Fibroblast of gingiva (primary cell): ENCODE results near the gene ARL6IP1.
"Not testable (repeated sequence)": the region's sequence is repeated elsewhere in the genome, so short reads cannot be mapped to it uniquely, and the experiment has no call there.

Source experiments
- DNase-seq: peaks from one replicate; pipeline ENCODE4 v3.0.0-alpha.2; 2011; ENCODE audit warnings: low read depth

Gene ARL6IP1

DNA sequence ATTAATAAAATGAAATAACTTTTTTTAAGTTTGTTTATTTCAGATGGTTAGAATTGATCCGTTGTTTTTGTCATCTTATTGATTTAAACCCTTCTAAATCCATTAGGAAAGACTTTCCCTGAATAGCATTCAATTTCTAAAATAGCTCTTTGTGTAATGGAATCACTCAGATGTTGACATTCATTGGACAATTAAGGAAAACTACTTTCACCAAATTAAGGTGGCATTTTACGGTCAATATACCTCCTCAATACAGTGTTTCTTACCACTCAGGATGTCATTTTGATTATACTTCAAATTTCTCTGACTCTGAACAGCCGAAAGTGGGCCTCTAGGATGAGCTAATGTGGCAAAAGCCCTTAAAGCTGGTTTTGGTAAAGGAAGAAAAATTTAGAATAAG, 1.8 kb downstream of the ARL6IP1 start:
- no peak for DNase-seq

DNA sequence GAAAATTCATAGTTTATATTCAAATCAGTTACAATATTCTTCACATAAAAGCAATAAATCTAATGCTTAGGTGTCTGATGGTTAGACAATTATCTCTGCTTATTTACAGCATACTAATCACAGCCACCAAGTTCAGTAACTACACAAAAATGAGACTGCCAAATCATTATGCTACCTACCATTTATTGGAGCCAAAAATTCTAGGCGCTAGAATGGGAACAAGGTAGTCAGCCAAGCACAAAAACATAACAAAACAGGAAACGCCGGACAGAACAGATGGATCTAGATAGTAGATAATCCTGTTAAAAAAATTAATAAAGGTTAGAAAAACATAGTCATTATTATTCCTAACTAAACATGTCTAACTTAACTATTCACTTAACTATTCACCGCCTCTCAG, 3.6 kb downstream of the ARL6IP1 start:
- no peak for DNase-seq

DNA sequence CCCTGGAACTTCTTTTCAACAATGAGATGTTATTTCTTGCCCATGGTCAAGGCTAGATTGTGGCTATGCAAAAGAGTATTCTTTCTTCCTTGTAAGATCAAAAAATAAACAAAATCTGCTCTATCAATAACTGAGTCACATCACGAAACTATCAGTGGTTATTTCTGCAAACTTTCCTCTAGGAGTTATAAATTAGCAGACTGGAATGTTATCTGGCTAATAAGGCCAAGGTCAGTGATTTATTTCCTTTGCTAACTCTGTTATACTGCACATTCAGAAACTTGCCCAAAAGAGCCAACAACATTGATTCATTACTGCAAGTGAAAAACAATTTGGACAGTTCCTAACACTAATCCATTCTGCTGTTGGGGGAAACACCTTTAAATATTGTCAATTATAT, 5.0 kb downstream of the ARL6IP1 start:
- DNase-seq: no peak

DNA sequence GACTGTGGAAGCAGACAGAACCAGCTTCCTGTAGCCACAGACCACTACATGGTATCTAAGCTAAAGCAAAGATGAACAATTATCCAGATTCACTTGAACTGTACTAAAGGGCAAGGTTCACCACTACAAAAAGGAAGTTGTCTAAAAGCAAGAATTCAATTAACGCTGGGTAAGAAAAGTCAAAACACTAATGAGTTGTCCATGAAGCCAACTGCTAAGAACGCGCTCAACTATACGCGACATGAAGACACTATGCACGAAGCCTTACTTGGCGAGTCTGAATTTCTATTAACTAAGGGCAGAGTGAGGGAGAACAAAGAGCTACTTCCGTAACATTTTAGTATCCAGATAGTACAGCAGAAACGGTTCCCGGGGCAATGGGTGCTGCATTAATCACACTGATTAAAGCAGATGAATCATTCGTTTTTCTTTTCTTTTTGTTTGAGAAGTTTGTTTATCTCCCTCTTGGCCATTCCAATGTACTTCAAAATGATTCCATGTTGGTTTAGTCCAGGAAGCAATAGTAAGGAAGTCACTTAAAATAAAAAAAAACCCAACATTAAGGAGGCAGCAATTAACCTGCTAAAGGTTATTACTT, 8.4 kb downstream of the ARL6IP1 start:
- no peak for DNase-seq

DNA sequence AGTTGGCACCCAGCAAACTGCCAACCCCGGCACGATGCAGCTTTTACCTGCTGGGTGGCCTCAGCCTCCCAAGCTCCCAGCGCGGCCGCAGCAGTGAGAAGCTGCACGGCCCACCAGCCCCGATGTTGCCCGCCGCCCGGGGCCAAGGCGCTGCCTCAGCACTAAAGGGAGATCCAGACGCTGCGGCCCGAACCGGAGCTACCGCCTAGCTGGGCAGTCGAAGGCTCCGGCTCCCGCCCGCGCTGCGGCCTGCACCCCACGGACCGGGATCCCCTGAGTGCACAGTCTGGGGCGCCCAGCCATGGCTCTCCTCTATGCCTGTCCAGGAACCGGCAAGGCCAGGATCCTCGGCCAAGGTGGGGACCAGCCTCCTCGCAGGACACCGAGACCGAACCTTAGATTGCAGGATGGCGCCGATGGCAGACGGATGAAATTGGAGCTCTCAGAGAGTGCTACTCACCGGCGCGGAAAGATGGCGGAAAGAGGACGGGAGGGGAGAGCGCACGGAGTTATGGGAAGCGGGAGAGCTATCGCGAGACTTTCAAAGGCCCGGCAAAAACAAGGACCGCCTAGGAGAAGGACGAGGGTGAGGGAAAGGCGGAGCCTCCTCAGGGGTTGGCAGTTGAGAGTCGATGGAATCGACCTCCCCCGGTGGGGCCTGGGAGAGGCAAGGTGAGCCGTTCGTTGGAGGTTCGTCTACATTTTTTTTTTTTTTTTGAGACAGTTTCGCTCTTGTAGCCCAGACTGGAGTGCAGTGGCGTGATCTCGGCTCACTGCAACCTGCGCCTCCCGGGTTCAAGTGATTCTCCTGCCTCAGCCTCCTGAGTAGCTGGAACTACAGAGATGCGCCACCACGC, 11.3 kb downstream of the ARL6IP1 start, which contains the start of gene RPS15A:
RPS15A (minus strand) TSS at position 485 of the 857 bp plus-strand sequence. CDS start 1,221 bp downstream, outside the sequence.
- DNase-seq: peak; percentile 97

DNA sequence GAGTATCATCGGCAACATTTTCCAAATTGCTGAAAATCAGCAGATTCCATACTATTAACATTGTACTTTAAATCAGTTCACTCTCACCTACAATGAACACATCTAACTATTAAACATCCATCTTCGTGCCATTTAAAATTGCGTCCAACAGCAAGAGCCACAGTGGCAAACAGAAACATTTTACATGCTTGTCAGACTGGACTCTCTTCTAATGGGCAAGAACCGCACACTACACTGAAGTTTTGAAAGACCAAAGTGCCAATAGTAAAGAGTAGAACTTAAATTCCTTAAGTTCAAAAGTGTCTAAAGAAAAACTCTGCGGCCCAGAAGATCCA, 11.9 kb downstream of the ARL6IP1 start:
- DNase-seq: no peak

DNA sequence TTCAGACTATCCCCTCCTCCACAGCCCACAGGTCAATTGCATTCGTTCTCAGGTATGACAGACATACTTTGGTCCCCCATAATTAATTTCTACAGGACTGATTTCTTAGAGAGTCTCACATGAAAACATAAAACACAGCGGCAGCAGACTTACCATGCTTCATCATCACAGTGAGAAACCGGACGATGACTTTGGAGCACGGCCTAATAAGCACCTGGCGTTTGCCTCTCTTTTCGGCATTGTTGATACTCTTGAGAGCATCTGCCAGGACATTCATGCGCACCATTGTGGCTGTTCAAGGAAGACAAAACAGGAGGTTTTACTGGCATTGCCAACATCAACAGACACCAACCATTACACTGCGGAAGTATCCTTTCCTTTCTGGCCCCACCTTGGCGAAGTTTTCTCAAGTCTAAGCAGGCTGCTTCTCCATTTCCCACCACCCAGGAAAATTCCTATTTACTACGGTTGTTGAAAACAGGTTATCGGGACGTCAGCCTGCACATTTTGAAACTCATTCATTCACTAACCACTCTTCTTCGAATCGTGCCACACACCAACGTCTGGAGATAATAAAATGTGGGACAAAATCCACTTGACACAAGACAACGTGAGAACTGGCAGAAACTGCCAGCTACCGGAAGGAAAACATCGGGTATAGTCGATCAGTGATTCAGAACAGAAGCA, 12.4 kb downstream of the ARL6IP1 start:
- no peak for DNase-seq

DNA sequence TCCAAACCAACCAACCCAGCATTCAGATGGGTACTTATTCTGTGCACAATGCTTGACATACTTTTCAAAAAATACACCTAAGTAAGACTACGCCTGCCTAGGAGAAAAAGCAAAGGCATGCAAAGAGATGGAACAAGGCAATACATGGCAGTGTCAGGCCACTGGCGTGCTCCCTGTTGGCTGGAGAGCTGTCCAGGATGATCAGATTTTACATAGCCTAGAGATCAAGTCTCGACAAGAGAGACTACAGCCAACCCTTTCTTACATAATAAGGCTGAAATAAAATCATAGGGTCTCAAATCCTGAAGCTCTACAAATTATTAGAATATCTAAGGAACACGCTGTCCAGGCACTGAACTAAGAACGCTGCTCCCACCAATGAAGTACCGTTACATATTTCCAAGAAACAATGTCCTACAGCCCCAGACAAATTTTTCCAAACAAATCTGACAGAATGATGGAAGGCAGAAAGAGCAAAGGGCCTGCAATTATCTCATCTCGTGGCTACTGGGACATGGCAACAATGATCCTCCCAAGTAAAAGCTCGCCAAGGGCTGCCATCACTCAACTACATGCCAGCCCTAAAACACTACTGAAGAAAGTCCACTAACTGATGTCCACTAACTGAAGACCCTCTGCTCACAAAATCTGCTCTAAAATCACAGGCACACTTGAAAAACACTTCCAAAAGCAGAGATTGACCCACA, 16.3 kb downstream of the ARL6IP1 start:
- no peak for DNase-seq

GRCh38 chr16:18783430-18784341, 17.7 kb downstream of the ARL6IP1 start:
- DNase-seq: no peak

DNA sequence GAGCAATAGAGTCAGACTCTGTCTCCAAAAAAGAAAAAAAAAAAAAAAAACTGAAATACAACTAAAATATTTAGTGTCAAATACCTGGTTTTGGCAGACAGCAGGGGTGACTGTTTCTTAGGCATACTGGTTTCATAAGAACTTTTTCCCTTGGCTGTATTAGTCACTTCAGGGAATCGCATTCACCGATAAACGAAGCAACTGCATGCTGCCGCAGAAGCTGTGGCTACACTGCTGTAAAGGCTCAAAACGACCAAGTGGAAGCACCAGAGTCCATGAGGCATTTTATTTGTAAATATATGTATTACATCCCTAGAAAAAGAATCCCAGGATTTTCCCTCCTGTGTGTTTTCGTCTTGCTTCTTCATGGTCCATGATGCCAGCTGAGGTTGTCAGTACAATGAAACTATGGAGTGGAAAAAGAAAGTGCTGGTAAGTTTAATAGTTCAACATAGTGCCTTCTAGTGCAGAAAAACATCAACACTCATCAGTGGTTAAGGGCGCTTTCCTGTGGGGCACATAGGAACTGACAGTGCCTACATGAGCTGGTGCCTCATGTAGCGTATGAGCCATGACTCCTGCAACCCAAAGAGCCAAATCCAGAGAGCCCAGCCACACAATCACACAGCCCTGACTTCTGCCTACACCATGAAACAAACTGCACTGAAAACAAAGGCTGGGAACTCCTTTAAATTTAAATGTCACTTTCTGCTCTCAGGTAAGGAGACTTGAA, 18.5 kb downstream of the ARL6IP1 start:
- DNase-seq: no peak

DNA sequence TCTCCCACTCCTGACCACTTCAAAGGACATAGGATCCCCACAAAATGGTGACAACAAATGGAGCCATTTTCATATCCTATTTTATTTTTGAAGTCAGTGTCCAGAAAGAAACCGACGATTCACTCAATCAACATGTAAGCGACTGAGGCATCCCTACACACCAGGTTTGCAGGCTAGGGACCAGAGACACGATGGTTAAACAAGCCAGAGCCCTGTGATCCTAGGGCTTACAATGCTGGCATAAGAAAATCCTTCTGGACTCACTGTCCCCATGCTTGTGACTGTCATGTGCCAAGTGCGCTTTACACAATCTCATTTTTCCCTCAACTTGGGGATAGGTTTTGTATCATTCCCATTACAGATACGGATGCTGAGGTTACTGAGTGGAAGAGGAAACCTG, 20.1 kb downstream of the ARL6IP1 start:
- DNase-seq: not testable (repeated sequence)

- not testable (repeated sequence) for DNase-seq
Measured at GRCh38 chr16:18780460-18781026, 20.8 kb downstream of the ARL6IP1 start.

DNA sequence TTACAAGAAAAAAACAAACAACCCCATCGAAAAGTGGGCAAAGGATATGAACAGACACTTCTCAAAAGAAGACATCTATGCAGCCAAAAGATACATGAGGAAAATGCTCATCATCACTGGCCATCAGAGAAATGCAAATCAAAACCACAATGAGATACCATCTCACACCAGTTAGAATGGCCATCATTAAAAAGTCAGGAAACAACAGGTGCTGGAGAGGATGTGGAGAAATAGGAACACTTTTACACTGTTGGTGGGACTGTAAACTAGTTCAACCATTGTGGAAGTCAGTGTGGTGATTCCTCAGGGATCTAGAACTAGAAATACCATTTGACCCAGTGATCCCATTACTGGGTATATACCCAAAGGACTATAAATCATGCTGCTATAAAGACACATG, 23.7 kb downstream of the ARL6IP1 start:
- not testable (repeated sequence) for DNase-seq

GRCh38 chr16:18776334-18776733, 25.0 kb downstream of the ARL6IP1 start:
- not testable (repeated sequence) for DNase-seq

DNA sequence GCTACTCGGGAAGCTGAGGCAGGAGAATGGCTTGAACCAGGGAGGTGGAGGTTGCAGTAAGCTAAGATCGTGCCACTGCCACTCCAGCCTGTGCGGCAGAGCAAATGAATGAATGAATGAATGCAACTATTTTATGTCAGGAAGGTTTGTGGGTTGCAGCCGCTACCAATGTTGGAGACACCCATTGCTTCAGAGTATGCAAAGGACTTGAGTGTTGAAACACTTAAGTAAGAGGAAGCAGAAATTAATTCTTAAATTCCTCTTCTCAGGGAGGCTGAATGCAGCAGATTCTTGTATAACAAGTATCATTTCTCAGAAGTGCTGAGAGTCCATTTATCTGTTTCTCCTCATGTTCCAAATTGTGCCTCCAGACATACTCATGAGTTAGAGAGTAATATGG, 26.7 kb downstream of the ARL6IP1 start:
- DNase-seq: not testable (repeated sequence)

DNA sequence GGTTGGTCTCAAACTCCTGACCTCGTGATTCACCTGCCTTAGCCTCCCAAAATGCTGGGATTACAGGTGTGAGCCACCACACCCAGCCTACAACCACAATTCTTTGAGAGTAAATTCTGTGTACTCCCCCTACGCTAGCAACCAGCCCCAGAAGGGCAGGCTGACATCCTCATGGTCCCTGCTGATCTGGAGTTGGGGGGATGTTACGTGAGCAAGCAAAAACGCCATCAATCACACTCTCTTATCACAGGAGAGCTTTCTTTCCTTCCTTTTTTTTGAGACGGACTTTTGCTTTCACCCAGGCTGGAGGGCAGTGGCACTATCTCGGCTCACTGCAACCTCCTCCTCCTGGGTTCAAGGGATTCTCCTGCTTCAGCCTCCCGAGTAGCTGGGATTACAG, 29.2 kb downstream of the ARL6IP1 start:
- DNase-seq: not testable (repeated sequence)

DNA sequence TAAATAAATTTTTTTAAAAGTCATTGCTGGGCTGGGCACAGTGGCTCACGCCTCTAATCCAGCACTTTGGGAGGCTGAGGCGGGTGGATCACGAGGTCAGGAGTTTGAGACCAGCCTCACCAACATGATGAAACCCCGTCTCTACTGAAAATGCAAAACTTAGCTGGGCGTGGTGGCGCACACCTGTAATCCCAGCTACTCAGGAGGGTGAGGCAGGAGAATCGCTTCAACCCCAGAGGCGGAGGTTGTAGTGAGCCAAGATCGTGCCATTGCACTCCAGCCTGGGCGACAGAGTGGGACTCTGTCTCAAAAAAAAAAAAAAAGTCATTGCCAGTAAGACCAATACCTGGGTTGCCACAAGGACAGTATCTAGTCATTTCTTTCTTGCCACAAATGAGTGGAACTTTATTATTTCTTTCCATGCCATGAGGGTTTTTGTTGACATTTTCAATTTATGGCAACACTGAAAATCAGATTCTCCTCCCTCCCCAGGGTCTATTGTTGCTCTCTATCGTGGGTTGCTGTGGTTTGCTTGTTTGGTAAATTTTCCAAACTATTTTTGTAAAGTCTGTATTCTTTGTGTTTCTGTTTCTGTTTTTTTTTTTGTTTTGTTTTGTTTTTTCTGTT, 30.9 kb downstream of the ARL6IP1 start:
- not testable (repeated sequence) for DNase-seq

GRCh38 chr16:18767217-18767616, 34.1 kb downstream of the ARL6IP1 start:
- not testable (repeated sequence) for DNase-seq

DNA sequence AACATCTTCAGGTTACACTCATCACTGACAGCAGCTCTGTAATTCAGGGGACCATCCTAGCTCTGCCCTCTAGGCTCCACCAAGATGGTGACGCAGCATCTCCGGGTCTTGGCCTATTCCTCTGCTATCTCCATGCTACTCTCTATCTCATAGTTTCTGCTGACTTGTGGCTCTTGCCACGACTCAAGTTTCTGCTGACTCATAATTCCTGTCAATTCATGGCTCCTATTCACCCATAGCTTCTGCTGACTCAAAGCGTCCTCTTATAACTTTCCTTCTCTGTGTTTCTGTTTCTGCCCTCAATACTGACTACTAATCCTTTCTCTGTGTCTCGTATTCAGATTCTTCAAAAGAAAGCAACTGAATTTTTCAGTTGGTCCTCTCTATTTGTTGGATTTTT, 38.6 kb downstream of the ARL6IP1 start:
- DNase-seq: not testable (repeated sequence)
